Neuronal stem cell (in vitro differentiated cells): ENCODE measurements around the gene RPP25L.
A peak's percentile ranks its signal among the peaks of the same experiment; 100 is the strongest.

ENCODE experiments used
- DNase-seq: peaks from one replicate; pipeline ENCODE4 v3.0.0-alpha.2; 2013; ENCODE audit warnings: low spot score
- H2AFZ ChIP-seq: one replicate; pipeline ENCODE4 v1.6.1; 2013; ENCODE audit warnings: mild to moderate bottlenecking, low read length, inconsistent platforms
- H2AK5ac ChIP-seq: 2 replicates; pipeline ENCODE4 v1.6.1; 2013; ENCODE audit warnings: low read depth, mild to moderate bottlenecking, inconsistent platforms, low read length, moderate library complexity, mixed read lengths
- H2BK120ac ChIP-seq: 2 replicates; pipeline ENCODE4 v1.6.1; 2013; ENCODE audit warnings: low read depth, mild to moderate bottlenecking, inconsistent platforms, low read length, moderate library complexity, mixed read lengths
- H2BK12ac ChIP-seq: one replicate; pipeline ENCODE4 v1.6.1; 2013; ENCODE audit warnings: low read length, inconsistent platforms
- H2BK15ac ChIP-seq: 2 replicates; pipeline ENCODE4 v1.6.1; 2013; ENCODE audit warnings: mild to moderate bottlenecking, low read length, inconsistent platforms, mixed read lengths
- H2BK5ac ChIP-seq: one replicate; pipeline ENCODE4 v1.6.1; 2013; ENCODE audit warnings: inconsistent platforms, mild to moderate bottlenecking, low read length, moderate library complexity
- H3K14ac ChIP-seq: one replicate; pipeline ENCODE4 v1.6.1; 2013; ENCODE audit warnings: low read length, inconsistent platforms
- H3K18ac ChIP-seq: 2 replicates; pipeline ENCODE4 v1.6.1; 2013; ENCODE audit warnings: low read length, inconsistent platforms
- H3K23ac ChIP-seq: 2 replicates; pipeline ENCODE4 v1.6.1; 2013; ENCODE audit warnings: low read depth, mild to moderate bottlenecking, mixed read lengths, low read length, inconsistent platforms; ENCODE audit not compliant: poor library complexity
- H3K27ac ChIP-seq: replicated peaks from 3 replicates; pipeline ENCODE4 v1.5.1; 2013; ENCODE audit warnings: low read length, inconsistent platforms
- H3K27me3 ChIP-seq, 3 experiments: 2 replicates each; pipeline ENCODE4 v1.6.1; 2013; ENCODE audit warnings: low read length in 3 of 3, mild to moderate bottlenecking in 2 of 3, inconsistent platforms in 1 of 3, low read depth in 1 of 3, mixed read lengths in 1 of 3, moderate library complexity in 1 of 3; ENCODE audit not compliant: control insufficient read depth in 3 of 3, insufficient read depth in 3 of 3
- H3K36me3 ChIP-seq, 2 donors: replicated peaks in 1 of 2; 2 replicates each; pipeline ENCODE4 v1.6.1; 2013; ENCODE audit warnings: low read length in 2 of 2; ENCODE audit not compliant: control insufficient read depth in 2 of 2, insufficient read depth in 2 of 2
- H3K4ac ChIP-seq: 2 replicates; pipeline ENCODE4 v1.6.1; 2013; ENCODE audit warnings: inconsistent platforms, mild to moderate bottlenecking, low read length, moderate library complexity
- H3K4me1 ChIP-seq, 2 donors: 1 replicate in 1 of 2; 2 replicates in 1 of 2; pipeline ENCODE4 v1.6.1; 2013; ENCODE audit warnings: low read length in 2 of 2, low read depth in 1 of 2; ENCODE audit not compliant: control insufficient read depth in 2 of 2, insufficient read depth in 1 of 2
- H3K4me2 ChIP-seq: one replicate; pipeline ENCODE4 v1.6.1; 2013; ENCODE audit warnings: mild to moderate bottlenecking, low read length, inconsistent platforms; ENCODE audit not compliant: insufficient read depth, poor library complexity, severe bottlenecking
- H3K4me3 ChIP-seq, 2 donors: 2 replicates each; pipeline ENCODE4 v1.5.1; 2013; ENCODE audit warnings: low read length in 2 of 2, mild to moderate bottlenecking in 2 of 2, inconsistent platforms in 1 of 2, moderate library complexity in 1 of 2
- H3K79me1 ChIP-seq: one replicate; pipeline ENCODE4 v1.6.1; 2013; ENCODE audit warnings: low read depth, mild to moderate bottlenecking, inconsistent platforms, low read length, moderate library complexity
- H3K9ac ChIP-seq: one replicate; pipeline ENCODE4 v1.6.1; 2013; ENCODE audit warnings: mild to moderate bottlenecking, low read depth, low read length, inconsistent platforms; ENCODE audit not compliant: poor library complexity
- H3K9me3 ChIP-seq, 2 donors: replicated peaks in 1 of 2; 2 replicates each; pipeline versions ENCODE3 to v1.6.1; 2013; ENCODE audit warnings: low read length in 2 of 2, mild to moderate bottlenecking in 2 of 2, inconsistent platforms in 1 of 2, low read depth in 1 of 2, mixed read lengths in 1 of 2, moderate library complexity in 1 of 2; ENCODE audit not compliant: control insufficient read depth in 2 of 2, insufficient read depth in 1 of 2
- H4K8ac ChIP-seq: one replicate; pipeline ENCODE4 v1.6.1; 2013; ENCODE audit warnings: low read depth, mild to moderate bottlenecking, inconsistent platforms, low read length, moderate library complexity
- H4K91ac ChIP-seq: one replicate; pipeline ENCODE4 v1.6.1; 2013; ENCODE audit warnings: low read length, low read depth, mild to moderate bottlenecking, inconsistent platforms; ENCODE audit not compliant: poor library complexity
- WGBS, 2 donors: extraction: QIAGEN DNeasy Blood & Tissue Kit; methylation state at CpG; one replicate each; pipeline ENCODE4 v1.1.7; 2013; ENCODE audit warnings: missing lambda C conversion rate in 2 of 2, mixed read lengths in 1 of 2; ENCODE audit not compliant: insufficient read length in 2 of 2, insufficient replicate concordance in 1 of 2; ENCODE audit errors: extremely low coverage in 2 of 2; 5-methylcytosine and 5-hydroxymethylcytosine counted together

Gene RPP25L

GRCh38 chr9:34647651-34648050, 35.8 kb upstream of the RPP25L start:
- Histone ChIP-seq H2BK120ac (no peak overlapping the region), H2BK15ac (no peak overlapping the region), H3K27ac (no peak overlapping the region), H3K23ac (no peak overlapping the region), H3K27me3 (no peaks in the 10 kb centered on the region), H2BK5ac (peak overlapping the region; percentile 39), H2AK5ac (peak overlapping the region; percentile 29), H3K14ac (no peak overlapping the region), H3K4me2 (peak overlapping the region; percentile 89), H3K18ac (no peak overlapping the region), H3K4me3 (peak overlapping the region in 1 of 2 donors; percentile 81), H3K79me1 (peaks cover 1% of the 10 kb centered on the region), H4K8ac (no peak overlapping the region), H3K4me1 (peaks cover 29 to 30% of the 10 kb centered on the region in 2 donors), H3K36me3 (peaks cover 19 to 23% of the 10 kb centered on the region in 2 donors), H3K4ac (no peak overlapping the region), H3K9ac (peak overlapping the region; percentile 95), H2BK12ac (no peak overlapping the region), H3K9me3 (peaks cover 0 to 2% of the 10 kb centered on the region in 2 donors), H4K91ac (no peak overlapping the region), H2AFZ (no peak overlapping the region)
- no peak for DNase-seq
- no CpG with 5 or more reads among the region's 10 CpGs for WGBS, 2 donors

DNA sequence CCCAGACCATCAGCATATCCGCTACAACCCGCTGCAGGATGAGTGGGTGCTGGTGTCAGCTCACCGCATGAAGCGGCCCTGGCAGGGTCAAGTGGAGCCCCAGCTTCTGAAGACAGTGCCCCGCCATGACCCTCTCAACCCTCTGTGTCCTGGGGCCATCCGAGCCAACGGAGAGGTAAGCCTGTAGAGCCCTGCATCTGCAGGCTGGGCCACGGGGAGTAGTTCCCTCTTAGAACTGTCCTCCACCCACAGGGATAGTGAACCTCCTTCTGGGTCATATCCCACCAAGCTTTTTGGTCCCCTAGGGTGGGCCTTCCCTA, 35.1 kb upstream of the RPP25L start:
- no peak overlapping the region for H2BK12ac ChIP-seq
- H3K4ac ChIP-seq = no peak overlapping the region
- H4K91ac ChIP-seq = no peak overlapping the region
- peak overlapping the region; percentile 49 for H3K18ac ChIP-seq
- H3K4me1 ChIP-seq = peaks cover 23 to 24% of the 10 kb centered on the region in 2 donors
- no peak overlapping the region for H2BK15ac ChIP-seq
- H4K8ac ChIP-seq = no peak overlapping the region
- peaks cover 19 to 23% of the 10 kb centered on the region in 2 donors for H3K36me3 ChIP-seq
- H3K23ac ChIP-seq = no peak overlapping the region
- H2BK120ac ChIP-seq = no peak overlapping the region
- no peaks in the 10 kb centered on the region for H3K27me3 ChIP-seq
- H3K79me1 ChIP-seq = no peaks in the 10 kb centered on the region
- peak overlapping the region; percentile 95 for H3K9ac ChIP-seq
- peak overlapping the region; percentile 5 for H3K14ac ChIP-seq
- peak overlapping the region; percentile 81 to 87 for H3K4me3 ChIP-seq
- peaks cover 0 to 2% of the 10 kb centered on the region in 2 donors for H3K9me3 ChIP-seq
- H2BK5ac ChIP-seq = peak overlapping the region; percentile 13
- peak overlapping the region; percentile 95 for H3K27ac ChIP-seq
- no CpG with 5 or more reads among the region's 8 CpGs for WGBS, 2 donors
- H3K4me2 ChIP-seq = peak overlapping the region; percentile 89
- H2AK5ac ChIP-seq = peak overlapping the region; percentile 9
- peak overlapping the region; percentile 96 for H2AFZ ChIP-seq
- no peak for DNase-seq

DNA sequence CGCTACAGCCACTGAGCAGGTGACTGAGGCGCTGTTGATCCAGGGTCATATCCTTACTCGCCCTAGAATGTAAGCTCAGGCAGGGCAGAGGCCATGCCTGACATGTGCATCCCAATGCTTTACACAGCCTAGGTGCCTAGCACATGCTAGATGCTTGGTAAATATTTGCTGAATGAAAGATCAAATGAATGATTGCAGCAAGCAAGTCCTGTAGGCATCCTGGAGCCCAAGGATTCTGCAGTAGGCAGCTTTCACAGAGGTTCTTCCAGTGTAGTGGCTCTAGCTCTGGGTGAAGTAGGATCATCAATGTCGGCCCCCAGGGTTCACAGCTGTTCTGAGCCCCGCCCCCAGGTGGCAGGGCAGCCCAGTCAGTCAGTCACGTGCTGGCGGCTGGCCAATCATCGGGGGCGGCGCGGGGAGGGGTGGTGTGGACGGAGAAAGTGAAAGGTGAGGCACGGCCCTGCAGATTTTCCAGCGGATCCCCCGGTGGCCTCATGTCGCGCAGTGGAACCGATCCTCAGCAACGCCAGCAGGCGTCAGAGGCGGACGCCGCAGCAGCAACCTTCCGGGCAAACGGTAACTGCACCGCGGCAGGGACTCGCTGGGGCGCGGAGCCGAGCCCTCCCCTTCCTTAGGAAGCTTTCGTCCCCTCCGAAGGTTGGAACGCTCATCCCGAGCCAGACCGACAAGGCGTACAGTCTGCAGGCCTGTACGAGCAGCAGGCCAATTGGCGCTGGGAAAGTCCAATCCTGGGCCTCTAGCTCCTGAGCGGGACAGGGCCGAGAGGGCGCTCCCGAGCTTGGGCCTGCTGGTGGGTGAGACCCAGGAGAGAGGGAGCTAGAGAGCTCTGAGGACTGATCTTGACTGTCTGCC, 34.5 kb upstream of the RPP25L start, which contains the start of gene GALT:
Gene GALT (plus strand): TSS at position 465 of the 873 bp plus-strand sequence. CDS start 30 bp downstream, at position 495.
- Histone ChIP-seq H3K36me3 (peaks cover 19 to 23% of the 10 kb centered on the region in 2 donors), H4K91ac (peak within 1 kb of the TSS; percentile 40), H3K9me3 (peaks cover 0 to 2% of the 10 kb centered on the region in 2 donors), H4K8ac (peak within 1 kb of the TSS; percentile 88), H2BK12ac (no peak within 1 kb of the TSS), H2BK15ac (no peak within 1 kb of the TSS), H2BK5ac (peak within 1 kb of the TSS; percentile 21), H2AFZ (peak within 1 kb of the TSS; percentile 96), H3K9ac (peak within 1 kb of the TSS; percentile 95), H3K18ac (peak within 1 kb of the TSS; percentile 92), H3K4ac (no peak within 1 kb of the TSS), H3K27me3 (no peaks in the 10 kb centered on the region), H3K79me1 (no peaks in the 10 kb centered on the region), H3K27ac (peak within 1 kb of the TSS; percentile 95), H3K4me3 (peak within 1 kb of the TSS; percentile 81 to 87), H3K23ac (no peak within 1 kb of the TSS), H3K4me1 (peaks cover 20 to 22% of the 10 kb centered on the region in 2 donors), H3K4me2 (peak within 1 kb of the TSS; percentile 89), H3K14ac (peak within 1 kb of the TSS; percentile 94), H2BK120ac (no peak within 1 kb of the TSS), H2AK5ac (peak within 1 kb of the TSS; percentile 66)
- DNase-seq = peak; percentile 83
- WGBS, 2 donors = no CpG with 5 or more reads among the region's 43 CpGs

DNA sequence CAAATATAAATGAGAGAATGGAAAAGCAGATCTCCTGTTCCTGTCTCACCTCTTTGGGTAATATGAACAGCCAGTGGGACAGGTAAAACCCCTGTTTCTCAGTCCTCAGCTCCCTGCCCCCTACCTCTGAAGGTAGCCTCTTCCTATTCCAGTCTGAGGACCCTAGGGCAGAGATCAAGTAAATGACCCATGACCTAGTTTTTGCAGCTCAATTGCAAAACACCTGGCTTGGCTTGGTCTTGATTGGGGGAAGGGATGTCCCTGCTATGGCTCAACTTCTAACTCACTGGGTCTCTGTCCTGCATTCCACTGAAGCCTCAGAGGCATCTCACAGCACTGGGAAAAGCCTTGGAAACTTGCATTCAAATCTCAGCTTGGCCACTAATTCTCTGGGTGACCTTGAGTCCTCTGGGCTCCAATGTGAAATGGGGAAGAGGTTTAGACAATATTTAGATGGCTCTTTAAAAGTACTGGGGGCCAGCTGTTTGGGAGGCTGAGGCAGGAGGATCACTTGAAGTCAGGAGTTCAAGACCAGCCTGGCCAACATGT, 32.9 kb upstream of the RPP25L start:
- H3K27ac ChIP-seq = no peak overlapping the region
- H2BK120ac ChIP-seq = no peak overlapping the region
- no peak overlapping the region for H3K23ac ChIP-seq
- no peak overlapping the region for H3K4ac ChIP-seq
- no peaks in the 10 kb centered on the region for H3K27me3 ChIP-seq
- H3K14ac ChIP-seq = no peak overlapping the region
- no peak overlapping the region for H2AK5ac ChIP-seq
- H4K8ac ChIP-seq = no peak overlapping the region
- peaks cover 19% of the 10 kb centered on the region in 2 donors for H3K36me3 ChIP-seq
- peaks cover 12 to 16% of the 10 kb centered on the region in 2 donors for H3K4me1 ChIP-seq
- no peak overlapping the region for H2BK5ac ChIP-seq
- no peak overlapping the region for H4K91ac ChIP-seq
- no peaks in the 10 kb centered on the region for H3K79me1 ChIP-seq
- H3K4me2 ChIP-seq = no peak overlapping the region
- DNase-seq = no peak
- H2BK15ac ChIP-seq = no peak overlapping the region
- peaks cover 0 to 2% of the 10 kb centered on the region in 2 donors for H3K9me3 ChIP-seq
- H2AFZ ChIP-seq = no peak overlapping the region
- H2BK12ac ChIP-seq = no peak overlapping the region
- H3K9ac ChIP-seq = no peak overlapping the region
- no peak overlapping the region for H3K4me3 ChIP-seq
- no peak overlapping the region for H3K18ac ChIP-seq
